Measurements from ENCODE around the gene ICAM4. TPM values are rescaled to one million over a fixed set of nuclear protein-coding genes. Genes with fewer than 3 reads are reported as not detected.

Gene ICAM4
- total and polyA plus RNA-seq, 9 of the 15 experiments (the other 6 are each of a cell fraction or from before 2014, with no cell fraction given), result 14.1 to 86.1 (median 29.6) TPM

GRCh38 chr19:10237702-10238101 lies 49.1 kb upstream of the ICAM4 start (continued):
- no peak for TF ChIP-seq ZNF133 (CRISPR knock-in tag; IDR thresholded peaks at IDR 0.05)
- no peak for TF ChIP-seq THAP7 (CRISPR knock-in tag; IDR thresholded peaks at IDR 0.05)
- TF ChIP-seq SUPT5H (IDR thresholded peaks at IDR 0.05), result no peak
- TF ChIP-seq ZNF655 (CRISPR knock-in tag; IDR thresholded peaks at IDR 0.05), result no peak
- no peak for TF ChIP-seq ZNF740 (CRISPR knock-in tag; IDR thresholded peaks at IDR 0.05)
- no peak for TF ChIP-seq ZNF740 (tag; IDR thresholded peaks at IDR 0.05)
- TF ChIP-seq EP400 (IDR thresholded peaks at IDR 0.05), result no peak

GRCh38 chr19:10238172-10238783 lies 48.5 kb upstream of the ICAM4 start:
- Histone ChIP-seq H3K4me3 (no peak overlapping the region), H3K4me2 (ENCODE audit: insufficient read depth, low read length) (no peak overlapping the region), H3K9me1 (ENCODE audit: control insufficient read depth, insufficient read depth, low read length) (no peaks in the 10 kb centered on the region), H2AFZ (ENCODE audit: low read depth, low read length) (0 out of 2 replicates have a peak overlapping the region, but pooled peaks have one; percentile 2), H3K9me3 (replicated peaks; ENCODE audit: control insufficient read depth, insufficient read depth, low read depth, low read length) (no peaks in the 10 kb centered on the region), H3K27me3 (ENCODE audit: control insufficient read depth in 2 of 2, insufficient read depth in 2 of 2, low read length in 2 of 2) (no peaks in the 10 kb centered on the region), H3K27ac (ENCODE audit: extremely low read depth, low read depth, low read length) (no peak overlapping the region), H3K4me1 (replicated peaks in 1 of 2; ENCODE audit: control insufficient read depth in 2 of 2, insufficient read depth in 2 of 2, low read length in 2 of 2) (peaks cover 13 to 21% of the 10 kb centered on the region in 2 experiments), H3K79me2 (ENCODE audit: control insufficient read depth, insufficient read depth, low read length) (no peaks in the 10 kb centered on the region), H3K9ac (ENCODE audit: insufficient read depth in 1 of 2, low read depth in 2 of 2, low read length in 2 of 2) (peak overlapping the region in 1 of 2 experiments; percentile 72; a peak in 1 of 4 replicates), H4K20me1 (replicated peaks; ENCODE audit: control insufficient read depth, insufficient read depth, low read length) (no peaks in the 10 kb centered on the region), H3K36me3 (ENCODE audit: control insufficient read depth, insufficient read depth, low read length) (no peaks in the 10 kb centered on the region)
- BruUV-seq (replicated peaks), result no TSS peak
- DNase-seq (ENCODE audit: extremely low read depth in 1 of 4, low spot score in 3 of 4), result no peak
- in situ Hi-C loops (cut with MboI), result no loop called here
- FAIRE-seq, result no peak
- CTCF ChIA-PET (ENCODE audit: low intra/inter-chr PET ratio), result no interaction called here
- POLR2A ChIA-PET, result no interaction called here
- intact Hi-C loops (cut with micrococcal nuclease), result no loop called here
- WGBS (ENCODE audit: insufficient coverage, low coverage, missing lambda C conversion rate), result 63% methylated on average over 11 of the region's 12 CpGs
- no peak for ATAC-seq
- TF ChIP-seq PTTG1 (tag; IDR thresholded peaks at IDR 0.05; ENCODE audit: low read depth) (no peak), MXD1 (CRISPR knock-in tag; IDR thresholded peaks at IDR 0.05; ENCODE audit: borderline replicate concordance, poor library complexity, severe bottlenecking) (no peak), NBN (IDR thresholded peaks at IDR 0.05; ENCODE audit: low read depth) (no peak), BHLHE40 (IDR thresholded peaks at IDR 0.05; ENCODE audit: low read length) (peak; percentile 62), GABPB1 (CRISPR knock-in tag; IDR thresholded peaks at IDR 0.05) (no peak), BDP1 (IDR thresholded peaks at IDR 0.05; ENCODE audit: insufficient read depth, insufficient read length) (no peak), MIER1 (IDR thresholded peaks at IDR 0.05; ENCODE audit: low read depth) (no peak), AFF4 (CRISPR knock-in tag; IDR thresholded peaks at IDR 0.05) (no peak)
